Osteoblast (primary cell): ENCODE measurements around the gene ITSN2. TPM values are rescaled to one million over a fixed set of nuclear protein-coding genes. Genes with fewer than 3 reads are reported as not detected.

Experiments used
- DNase-seq: peaks from one replicate; pipeline ENCODE4 v3.0.0; 2011; ENCODE audit warnings: low spot score, mixed read lengths; ENCODE audit not compliant: insufficient read length; ENCODE audit errors: missing footprints
- H2AFZ ChIP-seq: 2 replicates; pipeline ENCODE4 v1.6.0; 2011; ENCODE audit warnings: mild to moderate bottlenecking, low read length
- H3K27ac ChIP-seq: 2 replicates; pipeline ENCODE4 v1.5.1; 2011; ENCODE audit warnings: mild to moderate bottlenecking, low read depth, low read length, moderate library complexity
- H3K27me3 ChIP-seq: 2 replicates; pipeline ENCODE4 v1.6.0; 2012; ENCODE audit warnings: mild to moderate bottlenecking, control low read depth, inconsistent platforms, low read length, moderate library complexity; ENCODE audit not compliant: insufficient read depth
- H3K36me3 ChIP-seq: 2 replicates; pipeline ENCODE4 v1.5.1; 2011; ENCODE audit warnings: mild to moderate bottlenecking, low read length, control low read depth, moderate library complexity; ENCODE audit not compliant: insufficient read depth
- H3K4me1 ChIP-seq: 2 replicates; pipeline ENCODE4 v1.5.1; 2011; ENCODE audit warnings: mild to moderate bottlenecking, low read length, control low read depth, moderate library complexity; ENCODE audit not compliant: insufficient read depth
- H3K4me2 ChIP-seq: 2 replicates; pipeline ENCODE4 v1.6.0; 2011; ENCODE audit warnings: mild to moderate bottlenecking, low read length; ENCODE audit not compliant: insufficient read depth
- H3K4me3 ChIP-seq: fragments of 200-600 bp; sonication (generic); 3 replicates; pipeline ENCODE4 v1.5.1; 2012; ENCODE audit warnings: mild to moderate bottlenecking, low read length, inconsistent platforms; ENCODE audit not compliant: insufficient read depth
- H3K79me2 ChIP-seq: 2 replicates; pipeline ENCODE4 v1.6.0; 2012; ENCODE audit warnings: mild to moderate bottlenecking, low read length, control low read depth, inconsistent platforms; ENCODE audit not compliant: insufficient read depth
- H3K9me3 ChIP-seq: 2 replicates; pipeline ENCODE4 v1.5.1; 2011; ENCODE audit warnings: low read depth, low read length, control low read depth
- H4K20me1 ChIP-seq: 2 replicates; pipeline ENCODE4 v1.6.0; 2012; ENCODE audit warnings: mild to moderate bottlenecking, low read length, control low read depth; ENCODE audit not compliant: insufficient read depth
- total RNA-seq: library from RNA; depleted of rRNA; stranded (reverse); fragments of >200 nt; gene quantifications from 2 replicates; pipeline ENCODE4 v1.2.3, GENCODE V29; 2012
- TF ChIP-seq, protein P1 (sequence below): IDR thresholded peaks from 2 replicates; pipeline ENCODE4 v1.5.1; 2011; ENCODE audit warnings: mild to moderate bottlenecking, low read depth, low read length, moderate library complexity; ENCODE audit errors: extremely low read depth

ITSN2 gene
- total RNA-seq, 1 donor, result 33.7 TPM

- no peak overlapping the region for H3K4me2 ChIP-seq
- H3K79me2 ChIP-seq, result no peaks in the 10 kb centered on the region
- H3K27me3 ChIP-seq, result no peaks in the 10 kb centered on the region
- no peaks in the 10 kb centered on the region for H3K4me1 ChIP-seq
- TF ChIP-seq, protein P1, sequence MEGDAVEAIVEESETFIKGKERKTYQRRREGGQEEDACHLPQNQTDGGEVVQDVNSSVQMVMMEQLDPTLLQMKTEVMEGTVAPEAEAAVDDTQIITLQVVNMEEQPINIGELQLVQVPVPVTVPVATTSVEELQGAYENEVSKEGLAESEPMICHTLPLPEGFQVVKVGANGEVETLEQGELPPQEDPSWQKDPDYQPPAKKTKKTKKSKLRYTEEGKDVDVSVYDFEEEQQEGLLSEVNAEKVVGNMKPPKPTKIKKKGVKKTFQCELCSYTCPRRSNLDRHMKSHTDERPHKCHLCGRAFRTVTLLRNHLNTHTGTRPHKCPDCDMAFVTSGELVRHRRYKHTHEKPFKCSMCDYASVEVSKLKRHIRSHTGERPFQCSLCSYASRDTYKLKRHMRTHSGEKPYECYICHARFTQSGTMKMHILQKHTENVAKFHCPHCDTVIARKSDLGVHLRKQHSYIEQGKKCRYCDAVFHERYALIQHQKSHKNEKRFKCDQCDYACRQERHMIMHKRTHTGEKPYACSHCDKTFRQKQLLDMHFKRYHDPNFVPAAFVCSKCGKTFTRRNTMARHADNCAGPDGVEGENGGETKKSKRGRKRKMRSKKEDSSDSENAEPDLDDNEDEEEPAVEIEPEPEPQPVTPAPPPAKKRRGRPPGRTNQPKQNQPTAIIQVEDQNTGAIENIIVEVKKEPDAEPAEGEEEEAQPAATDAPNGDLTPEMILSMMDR, result no peak
- H3K4me3 ChIP-seq, result no peak overlapping the region
- H3K27ac ChIP-seq, result no peak overlapping the region
- no peaks in the 10 kb centered on the region for H4K20me1 ChIP-seq
- H3K9me3 ChIP-seq, result no peaks in the 10 kb centered on the region
- DNase-seq, result no peak
- no peaks in the 10 kb centered on the region for H3K36me3 ChIP-seq
- no peak overlapping the region for H2AFZ ChIP-seq
Measured at GRCh38 chr2:24225499-24226242, 134.7 kb downstream of the ITSN2 start.

DNA sequence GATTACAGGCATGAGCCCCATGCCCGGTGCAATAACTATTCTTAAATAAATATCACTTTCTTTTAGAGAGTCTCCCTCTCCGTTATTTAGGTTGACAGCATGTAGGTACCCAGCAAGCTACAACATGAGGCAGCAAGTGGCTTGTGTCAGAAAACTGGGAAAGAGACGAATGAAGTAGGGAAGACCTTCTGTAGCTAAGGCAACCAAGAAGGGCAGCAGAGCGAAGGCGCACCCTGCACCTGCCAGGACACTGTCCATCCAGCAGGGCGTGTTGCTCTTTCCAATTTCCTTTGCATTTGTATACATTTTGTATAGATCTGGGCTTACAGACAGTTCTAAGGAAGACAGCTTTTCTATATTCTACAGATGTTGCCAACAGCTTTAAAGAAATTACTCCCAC is 137.4 kb downstream of the ITSN2 start:
- TF ChIP-seq, protein P1, result no peak
- H3K27me3 ChIP-seq, result no peaks in the 10 kb centered on the region
- no peak overlapping the region for H2AFZ ChIP-seq
- no peaks in the 10 kb centered on the region for H3K4me1 ChIP-seq
- H3K4me2 ChIP-seq, result no peak overlapping the region
- no peak for DNase-seq
- H3K27ac ChIP-seq, result no peak overlapping the region
- no peaks in the 10 kb centered on the region for H3K79me2 ChIP-seq
- no peaks in the 10 kb centered on the region for H3K9me3 ChIP-seq
- no peak overlapping the region for H3K4me3 ChIP-seq
- no peaks in the 10 kb centered on the region for H4K20me1 ChIP-seq
- no peaks in the 10 kb centered on the region for H3K36me3 ChIP-seq

- no peaks in the 10 kb centered on the region for H3K79me2 ChIP-seq
- DNase-seq, result no peak
- H3K27ac ChIP-seq, result no peak overlapping the region
- no peaks in the 10 kb centered on the region for H3K9me3 ChIP-seq
- H3K4me2 ChIP-seq, result no peak overlapping the region
- no peaks in the 10 kb centered on the region for H3K27me3 ChIP-seq
- TF ChIP-seq, protein P1, result no peak
- H3K4me3 ChIP-seq, result no peak overlapping the region
- H2AFZ ChIP-seq, result no peak overlapping the region
- no peaks in the 10 kb centered on the region for H4K20me1 ChIP-seq
- H3K36me3 ChIP-seq, result no peaks in the 10 kb centered on the region
- no peaks in the 10 kb centered on the region for H3K4me1 ChIP-seq
Measured at GRCh38 chr2:24221343-24222050, 138.8 kb downstream of the ITSN2 start.

- peaks cover 5% of the 10 kb centered on the region for H3K36me3 ChIP-seq
- DNase-seq, result no peak
Measured at GRCh38 chr2:24220554-24221291, 139.6 kb downstream of the ITSN2 start.

More at GRCh38 chr2:24220554-24221291, 139.6 kb downstream of the ITSN2 start:
- H3K4me1 ChIP-seq, result no peaks in the 10 kb centered on the region
- no peaks in the 10 kb centered on the region for H3K27me3 ChIP-seq
- H3K4me3 ChIP-seq, result no peak overlapping the region
- H2AFZ ChIP-seq, result no peak overlapping the region
- no peaks in the 10 kb centered on the region for H4K20me1 ChIP-seq
- no peak overlapping the region for H3K4me2 ChIP-seq
- no peaks in the 10 kb centered on the region for H3K79me2 ChIP-seq
- H3K9me3 ChIP-seq, result no peaks in the 10 kb centered on the region
- H3K27ac ChIP-seq, result no peak overlapping the region
- TF ChIP-seq, protein P1, result no peak
